GM10266 (cell line): Measurements from ENCODE around the gene IGSF6.

ENCODE experiments used
- DNase-seq: peaks from one replicate; pipeline ENCODE4 v3.0.0; 2012; ENCODE audit errors: extremely low spot score
- CTCF ChIP-seq: IDR thresholded peaks from 2 replicates; pipeline ENCODE4 v1.5.1; 2012; ENCODE audit warnings: mild to moderate bottlenecking, low read depth; ENCODE audit not compliant: control insufficient read depth, insufficient read depth; ENCODE audit errors: missing control alignments

IGSF6 gene

GRCh38 chr16:21622545-21622944 is 29.9 kb downstream of the IGSF6 start:
- DNase-seq, result no peak
- TF ChIP-seq CTCF, result no peak

GRCh38 chr16:21620592-21620991 is 31.8 kb downstream of the IGSF6 start:
- TF ChIP-seq CTCF, result no peak
- DNase-seq, result no peak

- TF ChIP-seq CTCF, result no peak
- DNase-seq, result no peak
These were observed 32.5 kb downstream of the IGSF6 start for GRCh38 chr16:21619765-21620425.

GRCh38 chr16:21618281-21618680 is 34.1 kb downstream of the IGSF6 start:
- no peak for DNase-seq
- no peak for TF ChIP-seq CTCF

GRCh38 chr16:21617607-21618006 is 34.8 kb downstream of the IGSF6 start:
- no peak for TF ChIP-seq CTCF
- DNase-seq, result no peak

GRCh38 chr16:21614896-21615295 is 37.5 kb downstream of the IGSF6 start:
- TF ChIP-seq CTCF, result no peak
- no peak for DNase-seq

GRCh38 chr16:21613781-21614180 is 38.6 kb downstream of the IGSF6 start:
- no peak for TF ChIP-seq CTCF

More at GRCh38 chr16:21613781-21614180, 38.6 kb downstream of the IGSF6 start:
- no peak for DNase-seq
